ENCODE results near the gene KIFAP3.
"Not testable (repeated sequence)": the region's sequence is repeated elsewhere in the genome, so short reads cannot be mapped to it uniquely, and the experiment has no call there.

The KIFAP3 gene

DNA sequence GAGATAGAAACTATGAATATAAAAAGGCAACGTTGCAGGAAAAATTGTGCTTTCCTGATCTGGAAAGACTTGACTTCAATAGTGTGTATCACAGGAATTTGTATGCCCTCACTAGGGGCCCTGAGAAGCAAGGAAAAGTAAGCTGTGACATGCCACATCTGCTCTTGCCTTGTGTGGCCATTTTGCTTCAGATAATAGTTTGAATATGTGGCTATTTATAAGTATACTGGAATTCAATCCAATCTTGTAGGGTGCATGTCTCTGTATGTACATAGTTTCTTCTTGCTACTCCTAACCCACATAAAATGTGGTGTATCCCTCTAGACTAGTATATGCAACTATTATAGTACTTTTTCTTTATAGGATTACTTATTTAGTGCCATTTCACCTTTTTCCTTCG, 149.7 kb downstream of the KIFAP3 start:
- DNase-seq (ENCODE audit: low read depth in 3 of 3): no peak

DNA sequence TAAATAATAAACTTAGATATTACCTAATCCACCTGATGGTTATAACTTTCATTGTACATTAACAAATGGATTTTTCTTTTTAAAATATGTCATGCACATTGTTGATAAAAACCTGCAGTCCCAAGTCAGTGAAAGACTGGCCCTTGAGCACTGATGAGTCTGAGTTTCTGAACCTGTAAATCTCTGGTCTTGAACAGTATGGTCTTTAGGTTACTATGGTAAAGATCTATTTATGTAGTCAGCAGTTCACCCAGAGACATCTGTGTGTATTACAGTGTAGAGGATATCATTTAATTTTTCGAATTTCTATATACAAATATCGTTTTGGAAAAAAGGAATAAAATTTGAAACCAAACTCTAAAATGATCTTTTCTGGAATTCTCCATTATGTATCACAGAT, 150.4 kb downstream of the KIFAP3 start:
- no peak for DNase-seq (ENCODE audit: low read depth in 3 of 3)

DNA sequence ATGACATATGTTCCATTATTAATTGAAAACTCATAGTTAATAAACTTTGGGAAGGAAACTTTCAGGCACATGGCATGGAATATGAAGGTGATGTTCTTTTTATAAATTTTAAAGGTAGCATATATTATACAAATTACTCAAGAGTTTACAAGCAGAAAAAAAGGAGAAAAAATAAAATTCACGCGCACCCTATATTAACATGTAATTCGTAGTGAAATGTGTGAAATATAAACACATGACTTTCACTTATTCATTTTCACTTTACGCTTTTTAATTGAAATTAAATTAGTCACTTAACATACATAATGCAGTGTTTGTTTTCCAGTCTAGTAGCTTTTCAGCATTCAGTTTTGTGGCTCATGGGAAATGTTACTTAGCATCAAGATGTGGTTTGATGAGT, 153.4 kb downstream of the KIFAP3 start:
- DNase-seq (ENCODE audit: low read depth in 3 of 3): no peak

DNA sequence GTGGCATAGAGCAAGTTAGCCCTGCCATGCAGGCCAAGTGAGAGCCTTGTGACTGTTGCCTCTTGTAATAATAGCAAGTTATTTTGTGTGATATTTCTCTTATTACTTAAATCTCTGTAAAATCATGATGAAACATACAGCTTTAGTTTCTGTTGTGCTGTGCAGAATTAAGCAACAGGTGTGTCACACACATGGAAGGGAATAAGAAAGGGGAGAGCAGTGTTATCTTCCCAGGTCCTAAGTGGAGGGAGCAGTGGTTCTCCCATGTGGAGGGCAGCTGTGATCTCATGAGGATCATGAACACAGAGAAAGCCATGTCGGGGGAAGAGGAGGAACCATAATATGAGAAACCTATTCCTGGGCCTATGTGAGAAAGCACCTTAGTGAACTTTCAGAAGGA, 155.6 kb downstream of the KIFAP3 start:
- no peak for DNase-seq (ENCODE audit: low read depth in 3 of 3)

DNA sequence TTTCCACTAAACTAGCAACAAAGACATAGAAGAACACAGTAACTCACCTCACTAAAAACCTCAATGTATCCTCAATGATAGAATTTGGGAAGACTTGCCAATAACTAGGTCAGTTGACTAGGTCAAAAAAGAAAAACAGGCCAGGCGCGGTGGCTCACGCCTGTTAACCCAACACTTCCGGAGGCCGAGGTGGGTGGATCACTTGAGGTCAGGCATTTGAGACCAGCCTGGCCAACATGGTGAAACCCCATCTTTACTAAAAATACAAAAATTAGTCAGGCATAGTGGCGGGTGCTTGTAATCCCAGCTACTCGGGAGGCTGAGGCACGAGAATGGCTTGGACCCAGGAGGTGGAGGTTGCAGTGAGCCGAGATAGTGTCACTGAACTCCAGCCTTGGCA, 156.3 kb downstream of the KIFAP3 start:
- DNase-seq (ENCODE audit: low read depth in 3 of 3): not testable (repeated sequence)

DNA sequence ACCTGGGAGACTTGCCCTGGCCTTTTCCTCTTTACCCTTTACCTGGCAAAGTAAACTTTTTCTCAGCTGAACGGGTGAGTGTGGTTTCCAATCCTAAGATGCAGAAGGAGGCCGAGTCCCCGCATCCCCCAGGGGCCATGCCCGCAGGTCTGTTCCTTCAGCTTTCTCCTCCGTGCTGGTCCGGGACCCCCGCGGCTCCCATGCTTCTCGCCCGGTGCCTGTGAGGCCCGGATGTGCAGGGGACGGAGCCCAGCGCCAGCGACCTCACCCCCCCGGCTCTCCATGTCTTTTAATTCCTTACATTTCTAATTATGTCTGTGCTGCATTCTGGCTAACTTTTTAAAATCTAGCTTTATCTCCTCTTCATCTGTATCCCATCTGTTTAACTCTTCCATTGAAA, 159.3 kb downstream of the KIFAP3 start:
- DNase-seq (ENCODE audit: low read depth in 3 of 3): no peak

DNA sequence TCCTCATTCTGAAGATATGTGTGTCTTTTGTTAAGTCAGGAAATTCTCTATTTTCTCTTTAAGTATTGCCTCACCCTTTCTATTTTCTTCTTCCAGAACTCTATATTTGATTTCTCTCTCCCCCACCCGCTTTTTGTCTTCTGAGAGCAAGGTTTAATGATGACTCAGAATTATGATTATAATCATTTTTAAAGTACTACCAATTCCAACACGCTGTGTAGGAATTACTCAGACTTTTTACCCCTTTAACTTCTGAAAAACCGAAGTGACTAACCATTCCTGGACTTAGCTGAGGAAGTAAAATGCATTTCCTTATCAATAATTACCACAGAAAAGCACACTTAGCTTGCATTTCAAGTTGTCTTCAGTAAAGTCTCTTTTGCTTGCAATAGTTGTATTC, 160.0 kb downstream of the KIFAP3 start:
- DNase-seq (ENCODE audit: low read depth in 3 of 3): no peak

DNA sequence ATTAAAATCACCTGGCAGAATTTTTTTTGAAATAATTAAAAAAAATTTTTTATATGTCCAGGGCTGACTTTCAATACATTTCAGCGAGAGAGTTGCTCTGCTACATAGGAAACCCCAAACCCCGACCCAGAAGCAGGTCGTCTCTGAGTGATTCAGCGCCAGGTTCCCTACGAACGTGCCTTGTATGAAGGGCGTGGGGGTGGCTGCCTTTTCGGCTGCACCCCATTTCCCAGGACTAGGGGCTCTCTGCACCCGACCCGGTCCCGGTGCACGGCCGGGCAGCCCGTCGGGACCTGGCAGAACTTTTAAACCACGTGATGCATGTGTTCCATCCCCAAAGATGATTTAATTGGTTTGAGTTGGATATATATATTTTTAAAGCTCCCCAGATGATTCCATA, 165.0 kb downstream of the KIFAP3 start:
- no peak for DNase-seq (ENCODE audit: low read depth in 3 of 3)

DNA sequence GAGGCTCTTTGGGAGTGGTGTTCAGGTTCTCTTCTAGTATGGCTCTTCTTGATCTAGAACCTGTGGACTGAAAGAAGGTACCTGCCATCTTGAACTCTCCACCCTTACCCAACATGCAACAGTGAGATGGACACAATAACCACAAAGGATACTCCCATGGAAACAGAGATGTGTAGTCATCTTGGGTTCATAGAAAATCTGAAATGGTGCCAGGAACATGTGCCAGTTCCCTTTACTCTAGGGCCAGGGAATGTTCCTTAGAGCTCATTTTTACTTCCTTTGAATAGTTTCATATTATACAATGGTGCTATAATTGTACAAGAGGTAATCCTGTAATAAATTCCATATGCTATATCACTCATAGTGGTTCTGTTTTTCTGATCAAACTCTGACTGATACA, 167.6 kb downstream of the KIFAP3 start:
- DNase-seq (ENCODE audit: low read depth in 3 of 3): no peak

DNA sequence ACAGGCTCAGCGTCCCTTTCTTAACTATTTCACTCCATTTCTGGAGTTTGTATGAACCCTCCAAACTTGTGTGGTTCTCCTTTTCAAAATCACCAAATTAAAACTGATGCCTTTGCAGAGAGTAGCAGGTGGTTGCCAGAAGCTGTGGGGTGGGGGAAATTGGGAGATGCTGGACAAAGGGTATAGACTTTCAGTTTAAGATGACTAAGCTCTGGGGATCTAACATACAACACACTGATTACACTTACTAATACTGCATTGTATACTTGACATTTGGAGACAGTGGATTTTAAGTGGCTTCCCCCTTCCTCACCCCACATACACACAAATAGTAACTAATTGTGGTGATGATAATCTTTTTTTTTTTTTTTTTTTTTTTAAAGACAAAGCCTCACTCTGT, 169.7 kb downstream of the KIFAP3 start:
- no peak for DNase-seq (ENCODE audit: low read depth in 3 of 3)

DNA sequence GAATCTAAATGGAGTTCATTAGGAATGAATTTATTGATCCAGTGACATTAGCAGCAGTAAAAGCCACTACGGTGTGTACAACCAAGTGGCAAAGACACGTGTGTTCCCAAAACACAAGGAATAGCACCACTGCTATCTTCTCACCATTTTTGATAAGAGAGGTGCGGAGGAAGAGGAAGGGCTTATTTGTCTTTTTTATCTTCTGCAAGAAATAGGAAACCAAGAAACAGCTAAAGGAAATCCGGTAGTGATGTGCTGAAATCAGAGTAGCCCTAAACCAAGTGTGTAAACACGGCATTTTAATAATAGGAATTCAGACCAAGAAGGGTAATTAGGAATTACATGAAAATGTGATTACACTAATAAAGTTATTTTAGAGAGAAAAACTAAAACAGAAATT, 171.7 kb downstream of the KIFAP3 start:
- no peak for DNase-seq (ENCODE audit: low read depth in 3 of 3)

DNA sequence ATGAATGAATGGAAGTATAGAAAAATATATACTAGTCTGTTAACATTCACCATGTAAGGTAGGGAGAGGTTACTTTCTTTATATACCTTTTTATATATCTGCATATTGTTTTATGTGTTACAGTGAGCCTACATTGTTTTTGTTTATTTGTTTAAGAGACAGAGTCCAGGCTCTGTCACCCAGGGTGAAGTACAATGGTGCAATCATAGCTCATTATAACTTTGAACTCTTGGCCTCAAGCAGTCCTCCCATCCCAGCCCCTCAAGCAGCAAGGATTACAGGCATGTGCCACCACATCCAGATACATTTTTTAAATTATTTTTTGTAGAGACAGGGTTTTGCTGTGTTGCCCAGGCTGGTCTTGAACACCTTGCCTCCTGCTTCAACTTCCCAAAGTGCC, 173.4 kb downstream of the KIFAP3 start:
- no peak for DNase-seq (ENCODE audit: low read depth in 3 of 3)

DNA sequence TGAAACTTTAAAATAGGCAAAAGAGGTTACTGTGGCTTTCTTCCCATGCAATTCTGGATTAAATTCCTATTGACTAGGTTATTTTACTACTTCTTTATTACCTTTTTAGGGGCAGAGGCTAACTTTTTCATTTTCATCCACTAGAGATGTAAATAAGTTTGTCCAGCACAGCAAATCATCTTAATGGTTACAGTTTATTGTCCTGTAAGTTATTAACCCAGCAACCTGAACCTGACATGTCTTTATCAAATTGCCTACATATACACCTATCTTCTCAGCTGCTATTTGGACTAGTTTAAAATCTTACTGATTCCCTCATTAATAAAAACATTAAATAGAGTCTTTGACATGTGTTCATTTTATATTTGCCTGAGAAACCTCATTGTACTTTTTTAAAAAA, 173.9 kb downstream of the KIFAP3 start:
- DNase-seq (ENCODE audit: low read depth in 3 of 3): no peak

DNA sequence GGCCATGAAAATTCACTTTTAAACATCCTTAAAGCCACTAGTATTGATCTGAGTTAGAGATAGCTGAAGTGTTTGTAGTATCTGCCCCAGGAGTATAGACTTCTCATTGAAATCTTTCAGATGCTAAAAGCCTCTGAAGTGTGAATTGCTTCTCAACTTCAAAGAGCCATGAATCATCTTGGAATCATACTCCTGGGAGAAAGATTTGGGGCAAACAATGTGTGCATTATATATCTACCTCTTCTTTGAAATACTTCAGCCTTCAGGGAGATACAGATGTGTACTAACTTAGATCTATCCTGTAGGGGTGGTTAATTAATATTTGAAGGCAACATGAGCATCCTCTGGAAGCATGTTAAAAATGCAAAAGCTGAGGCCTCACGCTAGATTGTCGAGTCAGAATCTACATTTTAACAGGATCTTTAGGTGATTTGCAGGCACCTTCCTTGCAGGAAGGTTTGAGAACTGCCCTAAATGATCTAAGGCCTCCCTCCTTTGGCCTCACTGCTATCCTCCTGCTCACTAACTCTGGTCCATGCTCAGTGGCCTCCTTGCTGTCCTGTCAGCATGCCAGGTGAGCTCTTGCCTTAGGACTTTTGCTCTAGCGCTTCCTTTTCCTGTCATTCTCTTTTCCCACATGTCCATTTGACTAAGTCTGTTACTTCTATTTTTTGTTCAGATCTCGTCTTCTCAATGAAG, 174.8 kb downstream of the KIFAP3 start:
- DNase-seq (ENCODE audit: low read depth in 3 of 3): no peak

DNA sequence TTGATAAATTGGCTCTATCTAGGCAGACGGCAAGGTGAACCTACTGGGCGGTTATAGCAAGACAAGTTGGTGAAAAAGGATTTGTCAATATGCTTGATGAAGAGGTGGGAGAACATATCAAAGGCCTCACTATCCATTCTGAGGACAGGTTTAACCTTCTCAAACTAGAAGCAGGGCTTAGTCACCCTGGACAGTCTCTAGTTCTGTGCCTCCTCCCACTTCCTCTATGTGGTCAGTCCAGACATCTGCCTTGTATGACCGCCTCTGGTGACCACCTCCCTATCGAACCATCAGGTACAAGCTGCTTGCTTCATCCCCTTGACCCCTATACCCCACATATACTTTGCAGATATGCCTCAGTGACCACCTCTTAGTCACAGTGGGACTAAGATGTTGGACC, 178.5 kb downstream of the KIFAP3 start:
- DNase-seq (ENCODE audit: low read depth in 3 of 3): no peak

DNA sequence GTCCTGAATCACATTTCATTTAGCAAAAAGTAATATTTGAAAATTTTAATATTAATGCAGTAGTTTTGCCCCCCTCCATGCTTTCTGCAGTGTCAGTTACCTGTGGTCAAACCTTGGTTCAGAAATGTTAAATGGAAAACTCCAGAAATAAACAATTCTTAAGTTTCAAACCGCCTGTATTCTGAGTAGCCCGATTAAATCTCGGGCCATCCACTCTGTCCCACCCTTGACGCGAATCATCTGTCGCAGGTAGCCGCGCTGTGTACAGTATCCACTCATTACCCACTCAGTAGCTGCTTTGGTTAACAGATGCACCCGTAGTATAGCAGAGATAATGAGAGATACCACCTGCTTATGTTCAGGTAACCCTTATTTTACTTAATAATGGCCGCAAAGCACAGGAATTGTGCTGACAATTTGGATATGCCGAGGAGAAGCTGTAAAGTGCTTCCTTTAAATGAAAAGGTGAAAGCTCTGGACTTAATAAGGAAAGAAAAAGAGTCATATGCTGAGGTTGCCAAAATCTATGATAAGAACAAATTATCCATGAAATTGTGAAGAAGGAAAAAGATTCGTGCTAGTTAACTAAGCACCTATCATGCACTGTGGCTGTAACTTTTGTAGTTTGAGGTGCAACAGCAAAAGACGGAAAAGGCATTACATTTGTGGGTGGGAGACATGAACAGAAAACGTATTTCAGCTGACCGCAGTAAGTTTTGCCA, 179.9 kb downstream of the KIFAP3 start:
- no peak for DNase-seq (ENCODE audit: low read depth in 3 of 3)

DNA sequence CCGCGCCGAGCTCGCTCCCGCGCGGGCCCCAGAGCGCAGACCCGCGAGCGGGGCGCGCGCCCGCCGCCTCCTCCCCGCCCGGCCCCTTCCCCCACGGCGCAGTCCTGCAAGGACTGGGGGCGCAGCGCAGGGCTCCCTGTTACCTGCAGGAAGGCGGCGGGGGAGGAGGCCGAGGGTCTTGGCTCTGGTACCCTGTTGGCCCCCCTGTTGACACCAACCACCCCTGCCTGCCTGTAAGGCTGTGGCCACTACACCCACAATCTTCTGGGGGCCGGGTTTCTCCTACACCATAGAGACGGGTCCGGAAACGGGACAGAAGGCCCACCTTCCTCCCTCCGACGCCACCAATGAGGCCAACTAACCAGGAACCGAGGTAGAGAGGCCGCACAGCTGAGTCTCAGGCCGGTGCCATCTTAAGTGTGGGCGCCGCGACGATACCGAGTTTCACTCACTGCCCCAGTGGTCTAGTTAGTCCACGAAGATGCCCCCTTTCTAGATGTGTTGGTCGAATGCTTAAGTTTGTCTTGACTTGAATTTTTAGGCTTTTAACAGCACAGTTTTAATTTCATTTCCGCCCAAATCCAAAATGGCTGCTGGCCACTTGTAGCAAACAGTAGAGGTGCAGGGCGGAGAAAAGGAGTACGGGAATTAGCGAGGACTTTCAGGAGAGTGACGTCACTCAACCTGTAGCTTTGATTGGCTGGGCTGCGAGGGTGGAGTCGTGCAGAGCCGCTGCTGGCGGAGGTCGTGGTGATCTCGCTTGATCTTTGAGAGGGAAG, 180.7 kb downstream of the KIFAP3 start, which contains the start of gene SCYL3:
TSS of gene SCYL3 (minus strand) at position 252 of the 779 bp plus-strand sequence. CDS start 5,056 bp downstream, outside the sequence.
- DNase-seq (ENCODE audit: low read depth in 3 of 3): peak; percentile 77 to 84 (median 79)

DNA sequence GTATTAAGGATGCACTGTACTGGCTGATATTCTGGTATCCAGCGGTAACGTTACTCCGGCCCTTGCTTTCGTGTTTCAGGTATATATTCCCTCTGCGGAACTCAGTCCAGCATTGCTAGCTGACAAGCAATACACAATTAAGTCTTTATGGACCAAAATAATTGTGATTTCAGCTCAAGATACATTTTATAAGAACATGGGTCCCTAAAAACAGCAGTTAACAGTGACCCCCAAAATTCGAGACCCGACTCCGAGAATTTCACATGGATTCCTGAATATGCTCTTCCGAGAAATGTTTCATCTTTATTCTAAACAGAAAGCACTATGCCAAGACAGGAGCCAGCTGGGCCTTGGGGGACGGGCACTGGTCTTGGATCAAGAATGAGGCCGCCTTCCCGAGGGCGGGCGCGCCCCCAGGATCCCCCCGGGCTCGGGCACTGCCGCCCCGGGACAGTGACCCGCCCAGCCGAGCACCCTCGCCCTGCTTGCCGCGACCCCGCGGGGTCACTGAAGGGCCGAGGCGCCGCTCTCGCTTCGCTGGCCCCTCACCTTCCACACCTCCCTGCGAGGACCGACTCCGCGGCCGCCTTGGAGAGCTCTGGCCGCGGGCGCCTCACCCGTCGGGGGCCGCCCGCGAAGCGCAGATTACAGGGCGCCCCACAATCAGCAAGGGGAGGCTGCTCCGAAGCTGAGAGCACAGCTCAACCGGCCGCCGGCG, 181.4 kb downstream of the KIFAP3 start:
- DNase-seq (ENCODE audit: low read depth in 3 of 3): peak in 1 of 3 donors; percentile 24

DNA sequence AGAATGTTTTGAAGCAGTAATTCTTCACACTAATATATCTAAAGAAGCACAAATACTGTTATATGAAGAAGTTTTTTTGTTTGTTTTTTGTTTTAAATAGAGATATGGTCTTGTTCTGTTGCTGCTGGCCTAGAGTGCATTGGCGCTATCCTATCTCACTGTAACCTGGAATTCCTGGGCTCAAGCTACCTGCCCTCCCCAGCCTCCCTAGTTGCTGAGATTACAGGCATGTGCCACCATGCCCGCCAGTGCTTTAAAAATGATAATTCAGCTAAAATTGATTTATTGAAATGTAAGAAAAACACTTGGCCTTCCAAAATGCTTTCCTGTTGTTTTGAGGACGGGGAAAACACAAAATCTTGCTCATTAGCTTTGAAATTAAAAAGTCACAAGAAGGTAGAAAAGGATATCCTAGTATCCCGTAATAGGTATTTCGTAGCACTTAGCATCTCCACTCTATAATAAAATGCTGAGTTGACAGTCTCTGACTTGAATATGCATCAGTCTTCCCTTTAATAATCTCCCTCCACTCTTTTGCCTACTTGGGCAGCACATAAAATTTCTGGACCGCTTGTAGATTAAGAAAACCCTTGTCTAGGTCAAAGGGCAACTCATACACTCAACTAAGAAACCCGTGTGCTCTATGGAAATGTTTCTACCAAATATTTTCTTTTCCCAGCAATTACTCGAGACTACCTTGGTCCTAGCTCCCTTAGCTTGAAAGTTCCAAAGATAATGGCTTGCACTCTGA, 182.1 kb downstream of the KIFAP3 start:
- DNase-seq (ENCODE audit: low read depth in 3 of 3): no peak

DNA sequence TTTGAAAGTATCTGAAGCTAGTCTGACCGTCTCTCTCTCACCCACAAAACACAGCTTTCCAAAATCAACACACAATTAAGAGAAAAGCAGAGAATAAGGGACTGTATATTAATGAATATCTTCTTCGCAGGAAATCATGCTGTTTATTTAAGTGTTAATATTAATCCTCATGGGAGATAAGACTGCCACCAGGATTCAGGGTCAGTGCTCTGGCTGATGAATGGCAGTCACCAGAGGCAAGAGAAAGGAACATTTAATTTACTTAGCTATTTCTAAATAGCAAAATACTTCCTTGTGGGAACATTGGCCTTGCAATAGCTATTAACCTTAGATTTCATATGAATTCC, 183.0 kb downstream of the KIFAP3 start:
- DNase-seq (ENCODE audit: low read depth in 3 of 3): no peak

DNA sequence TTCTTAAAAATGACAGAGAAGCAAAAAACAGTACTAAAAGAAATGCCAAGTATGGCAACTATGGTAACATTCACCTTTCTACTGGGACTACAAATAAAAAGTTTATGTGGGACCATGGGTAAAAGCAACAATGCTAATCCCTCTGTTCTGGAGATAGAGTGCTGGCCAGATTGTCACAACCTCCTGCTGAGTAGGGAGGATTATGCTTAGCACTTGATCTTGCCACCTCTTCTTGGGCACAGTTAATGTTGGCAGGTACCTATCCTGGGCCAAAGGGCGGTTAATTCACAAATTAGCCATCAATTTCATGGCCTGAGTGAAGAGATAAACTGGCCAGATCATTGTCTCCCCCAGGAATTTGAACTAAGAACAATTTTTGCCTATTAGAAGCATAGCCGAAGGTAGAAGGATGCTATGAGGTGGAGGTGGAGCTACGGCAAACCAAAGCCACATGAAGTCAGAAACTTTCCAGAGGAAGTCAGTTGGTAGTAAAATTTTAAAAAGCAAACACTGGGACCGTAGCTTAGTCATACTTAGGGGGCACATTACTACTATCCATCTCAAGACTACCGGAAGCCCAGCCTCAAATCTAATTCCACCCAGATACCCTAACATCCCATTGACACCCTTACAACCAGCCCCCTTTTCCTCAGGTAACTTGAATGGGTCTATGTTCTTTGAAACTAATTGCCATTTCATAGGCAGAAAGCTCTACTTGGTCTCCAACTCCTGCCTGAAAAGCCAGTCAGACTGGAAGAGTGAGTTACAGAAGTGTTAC, 183.5 kb downstream of the KIFAP3 start:
- DNase-seq (ENCODE audit: low read depth in 3 of 3): peak in 1 of 3 donors; percentile 29

Data from stimulated activated CD4-positive, alpha-beta T cell treated with anti-CD3 and anti-CD28 coated beads, TNF-alpha, amount 100 ng/mL, for 48 hours (primary cell).